ENCODE measurements around the gene ZNF789.
"Not testable (repeated sequence)": the region's sequence is repeated elsewhere in the genome, so short reads cannot be mapped to it uniquely, and the experiment has no call there.

Gene ZNF789

GRCh38 chr7:99457650-99458493 is 14.8 kb upstream of the ZNF789 start:
- FAIRE-seq = no peak

DNA sequence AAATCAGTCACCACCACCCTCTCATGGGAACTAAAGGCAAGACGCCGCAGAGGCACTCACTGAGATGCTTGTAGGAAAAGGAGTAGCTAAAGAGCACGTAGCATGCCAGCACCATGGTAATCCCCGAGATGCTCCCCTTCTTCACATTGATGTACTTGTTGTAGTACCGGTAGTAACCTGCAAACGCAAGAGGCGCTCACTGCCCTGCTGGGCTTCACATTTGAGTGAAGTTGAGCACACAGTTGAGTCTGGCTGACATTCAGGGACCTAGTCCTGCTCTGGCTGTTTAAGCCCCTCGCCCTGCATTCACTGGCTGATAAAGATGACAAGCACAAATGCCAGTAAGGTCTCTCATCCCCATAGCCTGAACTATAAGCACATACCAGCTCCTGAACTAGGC is 13.6 kb upstream of the ZNF789 start:
- FAIRE-seq = no peak

GRCh38 chr7:99460651-99461050 is 12.0 kb upstream of the ZNF789 start:
- FAIRE-seq = no peak

GRCh38 chr7:99461221-99461620 is 11.5 kb upstream of the ZNF789 start:
- no peak for FAIRE-seq

GRCh38 chr7:99465421-99465768 is 7.3 kb upstream of the ZNF789 start:
- FAIRE-seq = no peak

GRCh38 chr7:99468336-99468918 is 4.3 kb upstream of the ZNF789 start:
- no peak for FAIRE-seq

DNA sequence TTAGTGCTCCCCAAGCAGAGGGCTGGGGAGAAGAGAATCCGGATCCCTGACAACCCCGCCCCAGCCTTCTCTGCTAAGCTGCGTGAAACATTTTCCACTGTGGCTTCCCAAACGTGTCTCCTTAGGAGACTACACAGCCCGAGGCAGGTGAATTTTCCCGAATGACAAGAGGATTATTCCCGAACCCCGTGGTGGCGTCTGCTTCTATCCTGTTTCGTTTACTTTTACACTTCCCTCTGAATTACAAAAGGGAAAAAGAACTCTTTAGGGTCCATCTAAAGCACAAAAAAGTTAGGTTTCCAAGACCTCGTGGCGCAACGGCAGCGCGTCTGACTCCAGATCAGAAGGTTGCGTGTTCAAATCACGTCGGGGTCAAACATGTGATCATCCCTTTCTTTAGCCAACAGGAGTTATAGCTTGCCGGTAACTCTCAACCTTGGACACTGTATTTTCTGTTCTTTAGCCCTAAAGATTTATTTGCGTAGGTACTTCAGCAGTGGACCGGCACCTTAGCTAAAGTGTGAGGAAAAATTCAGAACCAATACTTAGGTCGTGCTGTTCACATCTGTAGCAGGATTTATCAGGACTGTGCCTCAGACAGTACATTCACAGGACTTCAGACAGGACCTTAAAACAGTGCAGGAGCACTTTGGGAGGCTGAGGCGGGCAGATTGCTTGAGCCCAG is 3.2 kb upstream of the ZNF789 start:
- FAIRE-seq = no peak

DNA sequence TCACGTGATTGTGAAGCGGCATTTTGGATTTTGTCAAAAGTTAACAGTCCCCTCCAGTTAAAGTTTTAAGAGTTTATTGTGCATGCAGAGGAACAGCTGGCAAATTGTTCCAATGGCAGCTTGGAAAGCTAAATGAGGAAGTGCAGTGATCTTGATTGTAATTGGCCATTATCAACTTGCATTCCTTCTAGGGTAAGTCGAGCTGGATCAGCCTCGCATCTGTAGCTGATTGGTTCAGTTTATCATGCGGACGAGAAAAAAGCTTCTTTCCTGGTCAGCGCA is 566 bp downstream of the ZNF789 start:
- no peak for FAIRE-seq

DNA sequence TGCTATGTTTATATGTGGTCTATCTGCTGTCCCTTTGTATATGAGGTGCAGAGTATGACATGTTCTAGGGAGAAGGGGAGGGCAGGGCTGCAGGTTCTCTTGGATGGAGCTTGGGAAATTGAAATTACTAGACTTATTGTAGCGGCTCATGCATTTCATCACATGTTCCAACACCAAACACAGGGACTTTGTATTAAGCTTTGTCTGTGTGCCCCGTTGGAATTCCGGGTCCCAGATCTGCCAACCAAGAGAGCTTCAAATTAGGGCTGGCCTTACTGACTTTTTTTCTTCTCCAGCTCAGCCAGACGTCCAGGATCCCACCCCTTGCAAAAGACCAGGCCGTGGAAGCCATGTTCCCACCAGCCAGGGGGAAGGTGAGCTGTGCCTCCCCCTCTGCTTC is 3.4 kb downstream of the ZNF789 start:
- no peak for FAIRE-seq

DNA sequence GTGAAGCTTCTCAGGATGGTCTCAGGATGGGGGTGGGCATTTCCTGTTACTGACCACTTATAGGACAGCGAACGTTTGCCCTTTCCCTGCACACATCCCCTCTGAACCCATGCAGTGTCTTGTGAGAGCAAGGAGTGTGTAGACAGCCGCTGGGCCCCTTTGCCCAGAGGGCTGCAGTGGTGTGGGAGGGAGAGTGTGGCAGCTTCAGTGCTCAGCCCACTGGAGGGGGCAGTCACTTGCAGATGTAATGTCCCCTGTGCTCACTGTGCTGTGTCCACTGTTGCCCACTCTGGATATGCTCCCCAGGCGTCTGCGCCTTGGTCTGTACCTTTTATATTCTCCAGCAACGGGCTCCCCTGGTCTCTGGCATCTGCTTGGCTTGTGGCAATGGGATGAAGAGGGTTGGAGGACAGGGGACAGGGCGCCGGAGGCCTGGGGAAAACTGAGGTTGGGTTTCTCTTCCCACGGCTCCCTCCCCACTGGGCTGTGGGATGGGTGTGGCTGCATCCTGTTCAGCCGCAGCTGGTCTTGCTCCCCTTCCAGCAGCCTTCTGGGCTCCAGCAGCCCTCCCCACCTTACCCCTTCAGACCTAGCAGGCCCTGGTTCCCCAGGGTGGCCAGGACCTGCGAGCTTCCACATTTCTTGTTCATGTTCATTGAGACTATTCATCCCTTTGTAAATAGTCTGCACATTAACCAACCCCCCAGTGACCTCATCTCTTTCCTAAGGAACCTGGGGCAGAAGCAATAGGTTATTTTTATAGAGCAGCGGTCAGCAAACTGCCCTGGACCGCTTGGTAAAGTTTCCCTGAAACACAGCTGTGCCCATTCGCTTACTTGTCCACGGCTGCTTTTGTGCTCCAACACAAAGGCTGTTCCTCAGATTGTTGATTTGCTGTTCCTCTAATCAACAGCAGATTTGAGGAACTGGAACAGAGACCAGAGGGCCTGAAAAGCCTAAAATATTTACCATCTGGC is 6.1 kb downstream of the ZNF789 start:
- FAIRE-seq = no peak

GRCh38 chr7:99485094-99485493 is 12.4 kb downstream of the ZNF789 start:
- FAIRE-seq = no peak

DNA sequence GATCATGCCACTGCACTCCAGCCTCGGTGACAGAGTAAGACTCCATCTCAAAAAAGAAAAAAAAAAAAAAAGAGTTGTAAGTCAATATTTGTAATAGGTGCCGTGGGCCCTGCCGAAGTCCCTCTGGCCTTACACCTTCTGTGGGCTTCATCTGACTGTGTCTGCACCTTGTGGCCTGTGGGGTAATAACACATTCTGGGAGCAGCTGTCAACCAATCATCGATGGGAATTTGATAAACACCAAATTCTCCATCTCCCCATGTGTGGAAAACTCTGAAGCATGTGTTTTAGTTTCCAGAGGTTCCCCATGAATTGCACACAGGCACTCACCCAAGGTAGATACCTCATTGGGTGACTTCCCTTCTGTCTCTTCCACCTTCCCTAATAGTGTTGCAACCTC is 16.5 kb downstream of the ZNF789 start:
- FAIRE-seq = no peak

DNA sequence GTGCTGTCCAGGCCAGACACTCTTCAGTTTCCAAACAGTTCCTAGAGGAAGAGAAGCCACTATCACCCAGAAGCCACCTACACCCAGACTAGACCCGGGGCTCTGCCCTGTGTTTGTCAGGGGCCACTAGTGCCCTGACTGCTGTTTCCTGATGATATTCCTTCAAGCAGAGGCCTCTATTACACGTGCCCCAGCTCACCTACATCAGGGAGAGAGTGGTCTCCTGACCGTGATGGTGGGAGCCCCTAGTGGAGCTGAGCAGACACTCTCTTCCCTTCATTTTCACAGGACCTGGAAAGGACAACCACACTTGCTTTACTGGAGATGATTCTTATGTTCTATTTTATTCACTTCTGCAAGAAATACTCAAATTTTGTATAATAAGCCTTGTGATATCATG is 18.2 kb downstream of the ZNF789 start:
- no peak for FAIRE-seq

- no peak for FAIRE-seq
Observed at GRCh38 chr7:99493823-99494222, 21.1 kb downstream of the ZNF789 start.

DNA sequence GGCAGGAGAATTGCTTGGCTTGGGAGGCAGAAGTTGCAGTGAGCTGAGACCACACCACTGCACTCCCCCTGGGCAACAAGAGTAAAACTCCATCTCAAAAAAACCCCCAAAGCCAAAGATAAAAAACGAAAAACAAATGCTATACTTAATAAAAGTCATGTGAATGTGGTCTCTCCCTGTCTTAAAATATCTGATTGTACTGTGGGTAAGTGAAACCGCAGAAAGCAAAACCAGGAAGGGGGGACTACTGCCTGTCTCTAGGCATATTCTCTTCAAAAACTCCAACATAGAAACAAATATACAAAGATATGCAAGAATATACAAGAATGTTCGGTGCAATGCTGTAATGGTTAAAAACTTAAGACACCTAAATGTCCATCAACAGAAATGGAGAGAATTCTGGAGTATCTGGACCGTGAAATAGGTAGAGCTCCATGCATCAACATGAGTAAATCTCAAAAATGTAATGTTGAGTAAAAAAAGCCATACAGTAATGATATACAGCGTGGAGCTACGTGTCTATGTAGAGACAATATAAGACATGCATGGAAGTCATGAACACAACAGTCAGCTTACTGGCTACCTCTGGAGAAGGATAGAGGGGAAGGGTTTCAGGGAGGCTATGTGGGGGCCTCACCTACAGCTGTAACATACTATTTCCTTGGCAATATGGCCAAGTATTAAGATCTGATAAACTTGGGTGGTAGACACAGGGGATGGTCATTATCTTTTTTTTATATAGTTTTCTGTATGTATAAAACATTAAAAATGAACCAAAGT is 25.3 kb downstream of the ZNF789 start:
- FAIRE-seq = no peak

GRCh38 chr7:99498546-99498944 is 25.9 kb downstream of the ZNF789 start:
- no peak for FAIRE-seq

DNA sequence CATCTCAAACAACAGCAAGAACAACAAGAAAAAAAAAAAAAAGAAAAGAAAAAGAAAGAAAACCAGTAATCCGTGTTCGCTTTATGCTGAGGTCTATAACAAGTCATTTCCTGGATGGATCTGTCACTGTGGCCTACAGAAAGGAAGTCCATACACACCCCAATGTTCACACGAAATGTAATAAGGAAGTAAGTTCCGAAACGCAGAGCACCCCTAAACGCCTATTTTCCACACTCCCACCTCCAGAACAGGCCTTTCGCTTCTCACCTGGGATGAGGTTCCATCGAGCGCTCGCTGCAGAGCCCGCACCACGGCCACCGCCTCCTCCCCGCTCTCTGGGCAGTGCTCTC is 26.7 kb downstream of the ZNF789 start:
- FAIRE-seq = no peak

- FAIRE-seq = no peak
Observed at GRCh38 chr7:99499721-99500636, 27.3 kb downstream of the ZNF789 start, which contains the start of gene ZNF394. TSS of gene ZNF394 (minus strand) at chr7:99500281. CDS start at chr7:99500093, 188 bp downstream.

GRCh38 chr7:99500637-99501009 is 27.9 kb downstream of the ZNF789 start:
- no peak for FAIRE-seq

- FAIRE-seq = not testable (repeated sequence)
Observed at GRCh38 chr7:99501236-99501635, 28.5 kb downstream of the ZNF789 start.

DNA sequence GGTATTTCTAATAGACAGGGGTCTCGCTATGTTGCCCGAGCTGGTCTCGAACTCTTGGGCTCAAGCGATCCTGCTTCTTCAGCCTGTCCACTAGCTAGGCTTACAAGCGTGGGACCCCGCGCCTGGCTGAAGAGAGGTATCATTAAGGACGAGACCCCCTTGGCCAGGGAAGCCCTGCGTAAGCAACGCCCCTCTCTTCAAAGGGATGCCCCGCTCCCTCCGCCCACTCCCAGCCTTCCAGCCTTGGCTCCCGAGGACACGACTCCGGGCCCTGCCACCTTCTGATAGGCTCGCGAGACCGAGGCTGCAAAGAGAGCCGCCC is 31.6 kb downstream of the ZNF789 start:
- no peak for FAIRE-seq

Data from colon (tissue), 2 donors.